HEK293 (cell line): ENCODE measurements around the gene ADGRL1.

Source experiments
- BCL6B ChIP-seq: fragments of 450-650 bp; formaldehyde crosslinking; IDR thresholded peaks from 2 replicates; pipeline ENCODE4 v1.5.1; 2017; ENCODE audit warnings: missing biosample characterization, missing genetic modification characterization
- HIC1 ChIP-seq: fragments of 450-650 bp; formaldehyde crosslinking; IDR thresholded peaks from 2 replicates; pipeline ENCODE4 v1.5.1; 2016; ENCODE audit warnings: missing biosample characterization, missing genetic modification characterization
- HOXD13 ChIP-seq: sonication (generic); formaldehyde crosslinking; IDR thresholded peaks from 2 replicates; pipeline ENCODE4 v1.8.0; 2022; ENCODE audit warnings: missing genetic modification reagents, borderline replicate concordance
- OSR2 ChIP-seq: fragments of 450-650 bp; formaldehyde crosslinking; IDR thresholded peaks from 2 replicates; pipeline ENCODE4 v1.5.1; 2016; ENCODE audit warnings: missing biosample characterization, missing genetic modification characterization
- PATZ1 ChIP-seq: fragments of 450-650 bp; formaldehyde crosslinking; IDR thresholded peaks from 2 replicates; pipeline ENCODE4 v1.5.1; 2016; ENCODE audit warnings: missing biosample characterization, missing genetic modification characterization
- SCRT2 ChIP-seq: fragments of 450-650 bp; formaldehyde crosslinking; IDR thresholded peaks from 2 replicates; pipeline ENCODE4 v1.5.1; 2016; ENCODE audit warnings: missing biosample characterization, missing genetic modification characterization
- SP7 ChIP-seq: fragments of 450-650 bp; formaldehyde crosslinking; IDR thresholded peaks from 2 replicates; pipeline ENCODE4 v1.5.1; 2016; ENCODE audit warnings: missing biosample characterization, missing genetic modification characterization
- ZBTB21 ChIP-seq: fragments of 450-650 bp; formaldehyde crosslinking; IDR thresholded peaks from 2 replicates; pipeline ENCODE4 v1.5.1; 2017; ENCODE audit warnings: missing biosample characterization, missing genetic modification characterization
- ZBTB26 ChIP-seq: fragments of 450-650 bp; formaldehyde crosslinking; optimal IDR thresholded peaks from 2 replicates; pipeline ENCODE3; 2016; ENCODE audit warnings: missing biosample characterization, mild to moderate bottlenecking, missing genetic modification characterization
- ZFP69B ChIP-seq: fragments of 450-650 bp; formaldehyde crosslinking; IDR thresholded peaks from 2 replicates; pipeline ENCODE4 v1.5.1; 2016; ENCODE audit warnings: missing biosample characterization, missing genetic modification characterization
- ZNF10 ChIP-seq: fragments of 450-650 bp; formaldehyde crosslinking; IDR thresholded peaks from 2 replicates; pipeline ENCODE4 v1.5.1; 2017; ENCODE audit warnings: missing biosample characterization, missing genetic modification characterization
- ZNF133 ChIP-seq: fragments of 450-650 bp; formaldehyde crosslinking; IDR thresholded peaks from 2 replicates; pipeline ENCODE4 v1.5.1; 2016; ENCODE audit warnings: missing biosample characterization, missing genetic modification characterization
- ZNF148 ChIP-seq: fragments of 450-650 bp; formaldehyde crosslinking; IDR thresholded peaks from 2 replicates; pipeline ENCODE4 v1.5.0; 2017; ENCODE audit warnings: missing biosample characterization, missing genetic modification characterization, borderline replicate concordance
- ZNF155 ChIP-seq: fragments of 450-650 bp; formaldehyde crosslinking; IDR thresholded peaks from 2 replicates; pipeline ENCODE4 v1.5.1; 2016; ENCODE audit warnings: missing biosample characterization, missing genetic modification characterization
- ZNF157 ChIP-seq: fragments of 450-650 bp; formaldehyde crosslinking; IDR thresholded peaks from 2 replicates; pipeline ENCODE4 v1.5.1; 2016; ENCODE audit warnings: missing biosample characterization, missing genetic modification characterization
- ZNF16 ChIP-seq: fragments of 450-650 bp; formaldehyde crosslinking; IDR thresholded peaks from 2 replicates; pipeline ENCODE4 v1.5.1; 2016; ENCODE audit warnings: low read depth, missing biosample characterization, missing genetic modification characterization
- ZNF214 ChIP-seq: fragments of 450-650 bp; formaldehyde crosslinking; IDR thresholded peaks from 2 replicates; pipeline ENCODE4 v1.5.1; 2017; ENCODE audit warnings: missing biosample characterization, mild to moderate bottlenecking, missing genetic modification characterization, borderline replicate concordance
- ZNF239 ChIP-seq: fragments of 450-650 bp; formaldehyde crosslinking; IDR thresholded peaks from 2 replicates; pipeline ENCODE4 v1.5.1; 2016; ENCODE audit warnings: missing biosample characterization, missing genetic modification characterization
- ZNF26 ChIP-seq: fragments of 450-650 bp; formaldehyde crosslinking; IDR thresholded peaks from 2 replicates; pipeline ENCODE4 v1.5.1; 2016; ENCODE audit warnings: missing biosample characterization, missing genetic modification characterization
- ZNF341 ChIP-seq: fragments of 450-650 bp; formaldehyde crosslinking; IDR thresholded peaks from 2 replicates; pipeline ENCODE4; 2016; ENCODE audit warnings: low read depth, missing biosample characterization, missing genetic modification characterization
- ZNF473 ChIP-seq: fragments of 450-650 bp; formaldehyde crosslinking; IDR thresholded peaks from 2 replicates; pipeline ENCODE4 v1.5.1; 2017; ENCODE audit warnings: missing biosample characterization, missing genetic modification characterization
- ZNF514 ChIP-seq: fragments of 450-650 bp; formaldehyde crosslinking; IDR thresholded peaks from 2 replicates; pipeline ENCODE4 v1.5.1; 2016; ENCODE audit warnings: missing biosample characterization, missing genetic modification characterization
- ZNF544 ChIP-seq: fragments of 450-650 bp; formaldehyde crosslinking; IDR thresholded peaks from 2 replicates; pipeline ENCODE4 v1.5.0; 2017; ENCODE audit warnings: missing biosample characterization, missing genetic modification characterization
- ZNF571 ChIP-seq: fragments of 450-650 bp; formaldehyde crosslinking; IDR thresholded peaks from 2 replicates; pipeline ENCODE4 v1.5.0; 2017; ENCODE audit warnings: missing biosample characterization, missing genetic modification characterization
- ZNF580 ChIP-seq: fragments of 450-650 bp; formaldehyde crosslinking; IDR thresholded peaks from 2 replicates; pipeline ENCODE4 v1.5.1; 2016; ENCODE audit warnings: missing biosample characterization, missing genetic modification characterization
- ZNF776 ChIP-seq: fragments of 450-650 bp; formaldehyde crosslinking; IDR thresholded peaks from 2 replicates; pipeline ENCODE4 v1.5.0; 2017; ENCODE audit warnings: missing biosample characterization, missing genetic modification characterization, borderline replicate concordance
- ZSCAN18 ChIP-seq: fragments of 450-650 bp; formaldehyde crosslinking; IDR thresholded peaks from 2 replicates; pipeline ENCODE4 v1.5.1; 2016; ENCODE audit warnings: missing biosample characterization, missing genetic modification characterization

ADGRL1 gene

GRCh38 chr19:14136509-14137281 is 69.3 kb downstream of the ADGRL1 start, which contains the start of gene ASF1B (continued):
- no peak for TF ChIP-seq BCL6B (tag by site-specific recombination)
- TF ChIP-seq ZNF10 (tag by site-specific recombination), result no peak
- TF ChIP-seq ZNF341 (tag by site-specific recombination), result peak; percentile 78
- TF ChIP-seq ZNF148, result no peak
- TF ChIP-seq ZNF580, result peak; percentile 91
- peak; percentile 99 for TF ChIP-seq ZBTB26 (tag by site-specific recombination)
- TF ChIP-seq ZNF544 (tag by site-specific recombination), result no peak
- TF ChIP-seq ZNF133, result no peak
- no peak for TF ChIP-seq ZNF571 (tag by site-specific recombination)
- TF ChIP-seq ZNF776, result no peak
- no peak for TF ChIP-seq ZNF214 (tag by site-specific recombination)
- TF ChIP-seq ZNF26 (tag by site-specific recombination), result no peak
- 0 out of 2 replicates have a peak, but pooled peaks have one; percentile 3 for TF ChIP-seq ZFP69B
- TF ChIP-seq ZNF155 (tag by site-specific recombination), result no peak
- TF ChIP-seq ZNF16 (tag by site-specific recombination), result no peak
- peak; percentile 66; the same call in 1 of the 2 replicates for TF ChIP-seq SP7
- TF ChIP-seq ZBTB21 (tag by site-specific recombination), result no peak
- no peak for TF ChIP-seq ZNF239 (tag by site-specific recombination)
- no peak for TF ChIP-seq HIC1 (tag by site-specific recombination)
- TF ChIP-seq ZNF157, result no peak
- TF ChIP-seq OSR2 (tag by site-specific recombination), result peak; percentile 30; the same call in 1 of the 2 replicates
- TF ChIP-seq ZNF473, result no peak
- TF ChIP-seq ZSCAN18 (tag by site-specific recombination), result no peak
- TF ChIP-seq HOXD13 (CRISPR knock-in tag), result no peak; the same call in 1 of the 2 replicates
- no peak for TF ChIP-seq PATZ1
- peak; percentile 100 for TF ChIP-seq SCRT2 (tag by site-specific recombination)
- TF ChIP-seq ZNF514 (tag by site-specific recombination), result no peak
